Cardiac septum (tissue), 1 donor: ENCODE measurements around the gene FNDC3B. TPM values are rescaled to one million over a fixed set of nuclear protein-coding genes. Genes with fewer than 3 reads are reported as not detected.
"Not testable (repeated sequence)": the region's sequence is repeated elsewhere in the genome, so short reads cannot be mapped to it uniquely, and the experiment has no call there.

Experiments used
- DNase-seq: peaks from one replicate; pipeline ENCODE4 v3.0.0-alpha.2; 2020; ENCODE audit warnings: low spot score
- intact Hi-C: fragments of 100-400 bp; cut with DNase I; formaldehyde crosslinking; loops from one replicate; pipeline ENCODE4 v1.14.0; 2022
- total RNA-seq: library from RNA; stranded (reverse); fragmentation: NEBNext Ultra II Directional; extraction: Animal tissue kit (Norgen Biotek cat#: 25700); gene quantifications from one replicate; pipeline ENCODE4 v1.2.1, GENCODE V29; 2021
- donor health status: DM: no; HTN: no; CAD: no.

The FNDC3B gene
- total RNA-seq, 1 donor from 2014 or later: 139 TPM

DNA sequence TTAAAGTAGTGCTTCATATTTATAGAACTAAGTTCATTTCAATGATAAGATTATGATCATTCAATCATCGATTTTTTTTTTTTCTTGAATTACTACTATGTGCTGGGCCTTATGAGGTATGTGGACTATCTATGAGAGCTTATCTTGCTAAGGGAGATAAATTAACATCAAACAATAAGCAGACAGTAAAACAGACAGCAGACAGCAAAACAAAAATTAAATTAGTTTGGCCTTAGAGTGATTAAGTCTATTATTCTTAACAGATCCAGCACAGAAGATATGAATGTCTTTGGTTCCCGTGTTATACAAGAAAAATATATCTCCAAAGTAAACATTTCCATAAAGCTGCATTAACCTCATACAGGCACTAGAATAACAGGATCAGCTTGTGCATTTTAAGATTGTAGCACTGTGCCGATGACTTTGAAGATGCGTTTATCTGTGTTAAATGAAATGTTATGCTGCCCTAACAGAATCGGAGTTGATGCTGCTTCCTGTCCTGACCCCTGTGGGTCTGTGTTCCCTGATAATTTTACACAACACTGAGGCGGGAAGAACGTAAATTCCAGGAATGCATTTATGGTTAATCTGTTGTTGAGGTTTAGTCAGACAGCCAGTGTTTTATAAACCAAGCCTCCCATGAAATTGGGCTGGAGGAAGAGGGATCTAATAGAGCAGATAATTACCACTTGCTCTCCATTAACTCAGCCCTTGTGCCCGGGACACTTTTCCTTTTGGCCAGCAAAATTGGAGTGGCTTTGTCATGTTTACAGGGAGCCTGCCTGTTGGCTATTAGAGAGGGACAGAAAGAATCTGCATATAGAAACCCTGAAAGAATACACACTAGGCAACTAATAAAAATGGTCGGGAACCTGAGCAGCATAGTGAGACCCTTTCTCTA lies 328.1 kb downstream of the FNDC3B start:
- intact Hi-C loops: loop anchor here (10.0 kb wide), 2 partner anchors 107 to 297 kb away; no protein-coding TSS in a partner anchor
- no peak for DNase-seq

DNA sequence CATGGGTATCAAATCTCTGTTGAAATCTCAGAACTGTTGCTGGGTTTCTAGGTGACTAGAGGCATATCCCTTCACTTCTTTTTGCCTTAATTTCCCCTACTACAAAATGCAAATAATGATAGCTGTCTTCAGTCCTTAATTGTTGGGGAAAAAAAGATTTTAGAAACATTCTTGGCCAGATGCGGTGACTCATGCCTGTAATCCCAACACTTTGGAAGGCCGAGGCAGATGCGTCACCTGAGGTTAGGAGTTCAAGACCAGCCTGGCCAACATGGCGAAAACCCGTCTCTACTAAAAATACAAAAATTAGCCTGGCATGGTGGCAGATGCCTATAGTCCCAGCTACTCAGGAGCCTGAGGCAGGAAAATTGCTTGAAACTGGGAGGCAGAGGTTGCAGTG lies 329.2 kb downstream of the FNDC3B start:
- DNase-seq: not testable (repeated sequence)
- intact Hi-C loops: loop anchor here (10.0 kb wide), 2 partner anchors 106 to 296 kb away; no protein-coding TSS in a partner anchor

DNA sequence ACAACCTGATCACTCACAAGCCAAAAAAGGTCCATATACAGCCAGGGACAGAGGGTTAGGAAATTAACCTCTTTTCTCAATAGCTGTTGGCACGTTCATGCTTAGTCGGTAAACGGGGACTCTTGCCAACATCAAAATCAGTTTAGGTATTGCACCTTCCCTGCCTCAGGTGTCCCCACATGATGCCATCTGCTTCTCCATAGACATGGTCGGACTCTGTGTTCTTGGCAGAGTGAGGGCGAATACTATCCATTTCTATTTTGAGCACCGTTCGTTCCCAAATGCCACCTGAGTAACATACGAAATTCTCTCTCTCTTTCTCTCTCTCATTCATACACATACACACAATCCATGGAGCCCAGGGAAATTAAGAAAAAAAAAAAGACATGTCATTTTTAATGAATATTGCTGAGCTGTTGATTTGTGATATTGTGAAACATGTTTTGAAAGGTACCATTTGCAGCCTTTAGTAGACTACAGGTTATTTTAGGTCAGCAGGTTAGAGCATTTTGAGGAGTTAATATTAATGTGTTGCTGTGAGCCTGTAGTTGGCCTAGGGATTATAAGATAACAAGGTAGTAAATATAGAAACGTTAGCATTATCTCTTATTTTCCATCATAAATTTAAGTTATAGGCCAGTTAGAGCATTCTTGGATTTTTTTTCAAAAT lies 330.3 kb downstream of the FNDC3B start:
- no peak for DNase-seq
- intact Hi-C loops: loop anchor here (10.0 kb wide), 2 partner anchors 105 to 295 kb away; no protein-coding TSS in a partner anchor

DNA sequence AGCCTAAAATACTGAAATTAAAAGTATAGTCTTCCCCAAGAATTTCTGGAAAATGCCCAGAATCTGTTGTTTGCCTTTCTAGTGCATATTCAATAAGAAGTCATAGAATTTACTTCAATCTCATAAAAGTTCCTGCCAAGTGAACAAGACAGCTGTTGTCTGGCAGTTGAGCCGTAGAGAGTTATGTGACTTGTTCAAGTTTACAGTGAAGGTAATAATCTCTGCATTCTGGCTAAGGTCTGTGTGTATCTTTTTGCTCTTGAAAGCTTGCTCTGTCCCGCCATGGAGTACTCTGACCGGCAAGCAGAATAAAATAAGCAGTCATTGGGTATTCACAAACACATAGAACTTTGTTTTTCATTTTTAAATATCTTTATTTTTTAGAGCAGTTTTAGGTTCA lies 331.0 kb downstream of the FNDC3B start:
- intact Hi-C loops: no loop called here

DNA sequence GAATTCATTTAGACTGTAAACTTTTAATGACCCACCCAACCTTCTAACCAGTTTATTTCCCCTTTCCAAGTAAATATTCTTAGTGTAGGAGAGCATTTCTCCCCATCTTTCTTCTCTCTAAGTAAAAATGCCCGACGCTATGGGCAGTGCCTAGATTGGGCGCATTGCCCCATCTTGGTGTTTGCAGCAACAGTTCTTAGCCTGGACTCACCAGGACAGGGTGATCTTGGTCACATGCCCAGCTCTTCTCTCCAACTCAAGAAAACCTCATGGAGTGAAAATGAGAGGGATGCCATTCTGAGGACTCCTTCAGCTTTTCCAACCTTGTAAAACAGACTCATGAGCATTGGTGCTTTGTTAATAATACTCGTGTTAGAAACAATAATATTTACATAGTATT lies 332.2 kb downstream of the FNDC3B start:
- intact Hi-C loops: no loop called here
- DNase-seq: no peak

More for the DNA sequence above, 331.0 kb downstream of the FNDC3B start:
- no peak for DNase-seq

DNA sequence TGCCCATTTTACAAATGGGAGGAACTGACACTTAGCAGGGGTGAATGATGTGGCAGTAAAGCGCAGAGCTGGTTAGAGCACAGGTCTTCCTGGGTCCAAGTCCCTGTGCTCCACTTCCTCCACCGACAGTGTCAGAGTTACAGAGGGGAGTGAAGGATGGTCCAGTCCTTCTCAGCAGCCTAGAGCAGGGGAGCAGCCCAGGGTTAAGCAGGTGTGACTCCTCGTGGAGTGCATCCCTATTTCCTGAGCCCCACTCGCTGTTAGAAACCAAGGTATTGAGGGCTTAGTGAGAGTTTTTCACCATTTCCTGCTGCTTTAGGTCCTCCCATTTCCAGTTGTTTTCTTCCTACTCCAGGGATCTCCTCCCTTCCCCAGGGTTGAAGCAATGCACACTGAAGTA lies 333.5 kb downstream of the FNDC3B start:
- intact Hi-C loops: no loop called here
- no peak for DNase-seq

DNA sequence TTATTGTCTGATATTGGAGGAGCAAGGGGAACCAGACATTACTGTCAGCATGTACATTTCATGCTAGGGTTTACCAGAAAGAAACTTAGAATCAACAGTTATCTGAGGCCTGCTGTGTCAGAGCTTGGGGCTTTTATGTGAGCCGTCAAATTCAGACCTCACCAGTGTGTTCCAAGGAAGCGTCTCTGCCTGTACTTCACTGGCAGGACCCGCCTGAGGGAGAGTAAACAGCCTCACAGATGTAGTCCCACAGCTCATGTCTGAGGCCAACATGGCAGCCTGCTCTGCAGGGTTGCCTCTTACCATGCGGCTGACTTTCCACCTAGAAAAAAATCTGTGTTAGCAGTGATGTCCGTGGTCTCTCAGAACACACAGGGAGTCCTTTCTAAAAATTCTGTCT lies 334.5 kb downstream of the FNDC3B start:
- no peak for DNase-seq
- intact Hi-C loops: no loop called here

DNA sequence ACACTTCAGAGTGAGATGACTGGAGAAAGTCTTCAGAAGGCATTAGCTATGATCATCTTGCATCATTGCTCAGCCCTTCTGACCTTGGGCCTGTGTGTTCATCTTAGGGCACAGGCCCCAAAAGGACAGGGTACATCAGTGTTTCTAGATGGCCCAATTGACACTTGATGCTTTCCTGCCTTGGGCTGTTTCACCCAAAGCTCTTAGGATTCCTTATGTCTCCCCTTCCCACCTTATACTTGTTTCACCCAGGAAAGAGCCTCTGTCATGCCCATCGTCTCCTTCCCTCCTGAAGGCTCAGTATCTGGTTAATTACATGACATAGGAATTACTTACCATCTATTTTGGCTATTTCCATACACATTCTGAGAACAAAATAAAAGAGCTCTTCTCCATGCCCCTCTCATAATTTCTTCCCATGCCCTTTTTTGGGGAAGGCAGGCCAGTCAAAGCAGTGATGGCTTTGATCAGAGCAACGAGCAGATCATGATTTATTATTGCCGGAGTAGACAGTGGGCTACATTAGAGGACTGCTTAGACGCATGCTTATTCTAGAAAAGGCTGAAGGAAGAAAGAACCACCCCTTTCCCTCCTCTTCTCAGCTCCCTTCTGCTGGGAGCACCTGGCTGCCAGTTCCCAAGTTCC lies 335.9 kb downstream of the FNDC3B start:
- no peak for DNase-seq
- intact Hi-C loops: no loop called here

DNA sequence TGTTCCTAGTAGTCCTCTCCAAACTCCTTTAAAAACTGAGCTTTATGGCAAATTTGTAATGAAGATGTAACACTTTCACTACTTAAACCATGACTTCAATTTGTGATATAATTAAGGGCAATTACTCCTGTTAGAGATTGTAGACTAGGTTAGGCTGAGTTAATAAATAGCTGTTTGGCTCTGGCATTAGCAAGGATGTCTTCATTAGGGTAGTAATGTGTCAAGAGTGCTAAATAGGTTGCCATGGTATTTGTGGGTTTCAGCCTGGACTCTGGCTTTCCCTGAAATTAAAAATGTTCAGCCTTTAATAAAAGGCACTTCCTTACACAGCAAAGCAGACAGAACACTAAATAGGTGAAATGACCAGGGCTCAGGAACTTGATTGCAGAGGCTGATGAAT lies 337.0 kb downstream of the FNDC3B start:
- intact Hi-C loops: no loop called here
- DNase-seq: no peak

DNA sequence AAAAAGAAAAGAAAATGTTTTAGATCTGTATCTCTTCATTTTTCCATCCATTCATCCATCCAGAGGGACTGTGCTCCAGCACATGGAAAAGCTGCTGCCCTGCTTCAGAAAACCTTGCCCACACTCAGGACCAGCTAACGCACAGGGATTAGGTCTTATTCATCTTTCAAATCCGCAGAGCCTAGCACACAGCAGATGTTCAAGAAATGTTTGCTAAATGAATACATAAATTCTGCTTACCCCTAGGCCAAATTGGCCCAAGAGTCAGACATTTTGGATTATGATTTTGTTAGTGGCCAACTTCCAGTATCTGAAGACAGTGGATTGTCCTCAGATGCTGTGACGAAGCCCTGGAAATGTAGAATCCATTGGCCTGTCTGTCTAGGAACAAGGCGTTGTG lies 337.5 kb downstream of the FNDC3B start:
- DNase-seq: no peak

DNA sequence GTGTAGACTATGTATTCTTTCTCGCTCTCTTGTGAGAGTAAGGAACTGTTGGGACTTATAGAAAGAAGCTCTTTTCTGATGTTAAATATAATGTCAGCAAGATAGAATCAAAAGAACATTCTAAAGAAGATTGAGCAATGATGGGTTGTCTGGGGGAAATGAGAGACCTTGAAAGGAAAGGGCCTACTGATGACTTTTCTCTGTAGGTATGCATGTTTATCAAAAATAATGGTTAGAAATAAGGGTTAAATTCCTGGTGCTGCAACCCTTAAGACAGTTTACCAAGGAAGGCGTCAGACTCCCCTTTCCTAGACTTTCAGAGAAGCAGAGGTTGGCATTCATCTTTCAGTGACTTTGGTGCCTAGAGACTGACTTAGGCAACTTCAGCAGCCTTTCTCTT lies 339.1 kb downstream of the FNDC3B start:
- DNase-seq: no peak
- intact Hi-C loops: no loop called here

More for the DNA sequence above, 337.5 kb downstream of the FNDC3B start:
- intact Hi-C loops: no loop called here

DNA sequence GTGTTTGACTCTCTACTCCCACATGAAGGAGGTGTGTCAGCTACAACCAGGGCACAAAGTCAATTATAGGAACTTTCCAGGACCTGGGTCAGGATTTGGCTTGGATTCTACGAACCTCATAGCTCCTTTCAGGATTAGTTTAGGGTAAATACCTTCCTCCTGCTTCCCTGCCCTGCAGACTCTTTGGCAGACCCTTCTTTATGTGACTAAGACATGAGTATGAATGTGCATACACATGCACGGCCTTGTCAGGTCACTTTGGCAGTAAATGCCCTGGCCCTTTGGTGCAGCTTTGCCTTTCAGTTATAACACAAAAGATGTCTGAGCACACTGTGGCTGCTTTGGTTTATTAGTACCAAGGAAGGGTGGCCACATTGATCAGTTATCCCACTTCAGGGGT lies 340.0 kb downstream of the FNDC3B start:
- no peak for DNase-seq

DNA sequence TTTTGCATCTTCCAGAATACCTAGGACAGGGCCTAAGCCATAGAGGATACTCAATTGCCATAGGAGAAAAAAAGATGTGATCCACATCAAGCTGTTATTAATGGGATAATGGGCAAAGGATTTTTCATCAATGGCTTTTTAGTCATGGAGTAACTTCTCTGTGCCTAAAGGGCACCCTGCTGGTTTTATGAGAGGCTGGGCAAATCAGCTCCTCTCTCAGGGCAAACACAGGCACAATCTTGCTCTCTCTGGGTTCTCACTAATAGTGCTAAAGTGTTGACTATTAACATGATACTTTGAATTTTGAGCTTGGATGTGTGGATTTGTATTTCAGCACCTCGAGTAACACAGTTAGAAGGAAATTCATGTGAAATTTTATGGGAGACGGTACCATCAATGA lies 341.3 kb downstream of the FNDC3B start:
- no peak for DNase-seq
- intact Hi-C loops: no loop called here

More for the DNA sequence above, 340.0 kb downstream of the FNDC3B start:
- intact Hi-C loops: no loop called here

DNA sequence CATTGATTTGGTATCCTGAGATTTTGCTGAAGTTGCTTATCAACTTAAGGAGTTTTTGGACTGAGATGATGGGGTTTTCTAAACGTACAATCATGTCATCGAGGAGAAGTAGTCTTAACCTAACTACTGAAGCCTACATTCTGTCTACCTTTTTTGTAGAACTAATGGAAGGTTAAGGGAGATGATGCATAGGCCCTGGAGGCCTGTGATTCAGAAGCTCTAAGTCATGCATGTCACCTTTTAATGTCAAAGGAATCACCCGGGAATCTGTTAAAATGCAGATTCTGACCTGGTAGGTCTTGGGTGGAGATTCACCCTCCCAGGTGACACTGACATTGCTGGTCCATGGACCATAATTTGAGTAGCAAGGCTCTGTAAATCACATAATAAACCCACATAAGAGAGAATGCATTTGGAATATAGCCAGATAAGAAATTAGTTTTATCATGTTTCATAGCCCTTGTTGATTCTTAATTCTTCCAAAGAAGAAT lies 344.0 kb downstream of the FNDC3B start:
- no peak for DNase-seq
- intact Hi-C loops: no loop called here

DNA sequence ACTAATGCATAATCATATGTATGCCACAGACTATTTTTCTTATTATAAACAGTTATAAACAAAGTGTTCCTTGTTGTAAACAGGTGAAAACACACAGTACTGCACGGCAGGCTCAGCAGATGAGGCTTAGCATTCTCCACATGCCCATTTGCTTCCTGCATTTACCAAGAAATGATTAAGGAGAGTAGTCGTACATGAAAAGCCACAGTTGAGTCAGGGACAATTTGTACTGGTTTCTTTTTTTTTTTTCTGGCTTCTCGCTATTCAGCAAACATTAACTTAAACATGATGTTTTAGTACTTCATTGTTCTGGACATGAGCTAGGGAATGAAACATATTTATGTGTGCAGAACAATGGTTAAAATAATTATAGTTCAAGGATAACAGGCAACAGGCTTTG lies 345.5 kb downstream of the FNDC3B start:
- no peak for DNase-seq
- intact Hi-C loops: no loop called here

DNA sequence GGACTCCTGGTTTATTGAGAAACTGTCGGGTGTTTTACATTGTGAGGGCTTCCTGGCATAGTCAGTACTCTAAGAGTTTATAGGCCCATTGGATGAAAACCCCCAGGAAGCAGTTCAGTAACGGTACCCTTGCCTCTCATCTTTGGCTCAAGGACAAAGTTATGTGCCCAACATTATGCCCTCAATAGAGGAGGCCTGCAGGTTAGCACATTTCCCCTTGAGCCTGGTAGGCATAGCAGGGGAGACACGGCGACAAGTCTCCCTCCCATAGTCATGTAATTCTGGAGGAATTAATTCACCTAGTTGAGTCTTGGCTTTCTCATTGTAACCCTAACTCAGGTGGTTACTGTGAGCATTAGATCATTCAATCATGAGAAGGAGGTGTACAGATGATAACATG lies 348.4 kb downstream of the FNDC3B start:
- intact Hi-C loops: no loop called here
- DNase-seq: no peak

DNA sequence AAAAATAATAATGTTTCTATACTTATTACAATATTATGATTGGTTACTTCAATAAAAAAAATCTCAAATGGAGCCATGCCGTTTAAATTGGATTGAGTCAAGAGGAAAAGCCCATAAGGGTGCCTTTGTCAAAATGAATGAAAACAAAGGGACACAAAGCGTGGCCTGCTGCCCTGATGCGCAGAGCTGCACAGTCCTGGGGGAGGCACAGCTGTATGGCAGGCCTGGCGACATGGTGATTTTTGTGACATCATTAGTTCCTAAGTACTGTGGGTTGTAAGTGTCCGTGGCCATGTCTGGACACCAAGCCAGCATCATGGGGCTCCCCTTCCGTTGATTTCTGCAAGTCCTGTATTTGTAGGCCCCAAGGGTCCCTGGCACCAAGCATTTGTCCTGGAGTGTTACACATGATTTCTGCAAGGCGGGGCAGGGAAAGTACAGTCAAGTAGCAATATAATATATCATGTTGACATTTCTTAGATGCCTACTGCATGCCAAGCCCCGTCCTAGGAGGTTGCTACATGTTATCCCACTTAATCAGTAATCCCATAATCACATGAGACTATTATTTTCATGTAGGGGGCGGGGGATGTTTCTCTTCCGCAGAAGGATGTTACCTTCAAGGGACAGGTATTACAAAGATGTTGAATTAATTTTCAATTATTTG lies 349.2 kb downstream of the FNDC3B start:
- no peak for DNase-seq
- intact Hi-C loops: no loop called here

DNA sequence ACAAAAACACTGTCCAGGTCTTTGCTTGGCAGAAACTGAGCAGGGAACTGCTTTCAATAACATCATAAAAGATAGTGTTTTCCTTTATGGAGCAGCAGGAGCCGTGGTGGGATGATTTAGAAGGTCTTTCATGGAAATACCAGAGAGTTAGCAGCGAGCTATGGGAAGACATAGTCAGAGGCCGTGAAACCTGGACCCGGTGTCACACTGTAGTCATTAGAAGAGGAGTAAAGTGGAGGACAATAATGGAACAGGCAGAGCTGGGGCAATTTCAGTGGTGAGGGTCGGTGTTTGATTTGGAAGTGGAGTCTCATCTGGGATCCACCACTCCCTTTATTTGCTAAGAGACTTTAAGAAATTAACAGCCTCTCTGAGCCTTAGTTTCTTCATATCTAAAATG lies 351.4 kb downstream of the FNDC3B start:
- no peak for DNase-seq
- intact Hi-C loops: no loop called here

DNA sequence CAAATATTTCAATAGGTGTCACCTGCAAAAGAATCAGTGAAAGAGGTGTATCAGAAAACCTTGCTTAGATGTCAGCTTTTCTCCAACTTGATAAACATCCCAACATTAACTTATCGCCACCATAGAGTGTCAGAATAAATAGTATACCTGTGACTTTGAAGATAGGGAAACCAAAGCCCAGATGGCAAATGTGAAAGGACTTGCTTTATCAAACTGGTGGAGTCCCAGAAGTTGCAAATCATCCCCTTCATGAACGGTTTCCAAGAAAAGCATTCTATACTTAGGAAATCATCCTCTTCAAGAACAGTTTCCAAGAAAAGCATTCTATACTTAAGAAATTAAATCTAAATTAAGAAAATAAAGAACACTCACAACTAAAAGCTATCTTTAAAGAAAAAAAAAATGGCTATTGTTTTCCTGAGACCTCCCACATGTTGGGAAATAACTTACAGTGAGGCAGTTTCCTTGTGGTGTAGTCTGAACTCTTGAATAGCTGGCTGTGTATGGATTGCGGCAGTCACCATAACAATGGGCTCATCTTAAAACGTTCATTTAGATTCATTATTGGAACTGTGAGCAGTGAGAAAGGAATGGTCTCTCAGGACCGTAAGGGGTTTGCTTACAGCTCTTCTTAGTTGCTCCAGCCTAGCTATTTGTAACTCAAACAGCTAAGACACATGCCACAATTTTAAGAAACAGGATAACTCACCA lies 352.4 kb downstream of the FNDC3B start:
- intact Hi-C loops: no loop called here
- no peak for DNase-seq
